Measurements from ENCODE around the gene HS3ST3B1.

DNA sequence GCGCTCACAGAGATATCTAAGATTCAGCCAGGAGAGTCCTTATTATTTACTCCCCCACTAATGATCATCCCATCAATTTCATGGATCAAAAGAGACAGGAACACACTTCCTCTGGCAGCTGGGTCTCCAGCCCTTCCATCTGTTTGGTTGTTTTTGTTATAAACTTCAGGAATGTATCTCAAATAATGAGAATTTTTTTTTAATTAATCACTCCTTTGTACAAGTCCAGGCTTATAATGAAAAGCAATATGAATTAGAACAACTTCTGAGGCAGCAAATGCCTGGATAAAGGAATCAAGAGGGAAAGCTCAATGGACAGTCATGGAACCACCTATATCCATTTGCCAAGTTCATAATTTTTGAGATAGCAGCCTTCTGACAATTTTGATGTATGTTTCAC is 73.4 kb downstream of the HS3ST3B1 start:
- TF ChIP-seq, protein P1, sequence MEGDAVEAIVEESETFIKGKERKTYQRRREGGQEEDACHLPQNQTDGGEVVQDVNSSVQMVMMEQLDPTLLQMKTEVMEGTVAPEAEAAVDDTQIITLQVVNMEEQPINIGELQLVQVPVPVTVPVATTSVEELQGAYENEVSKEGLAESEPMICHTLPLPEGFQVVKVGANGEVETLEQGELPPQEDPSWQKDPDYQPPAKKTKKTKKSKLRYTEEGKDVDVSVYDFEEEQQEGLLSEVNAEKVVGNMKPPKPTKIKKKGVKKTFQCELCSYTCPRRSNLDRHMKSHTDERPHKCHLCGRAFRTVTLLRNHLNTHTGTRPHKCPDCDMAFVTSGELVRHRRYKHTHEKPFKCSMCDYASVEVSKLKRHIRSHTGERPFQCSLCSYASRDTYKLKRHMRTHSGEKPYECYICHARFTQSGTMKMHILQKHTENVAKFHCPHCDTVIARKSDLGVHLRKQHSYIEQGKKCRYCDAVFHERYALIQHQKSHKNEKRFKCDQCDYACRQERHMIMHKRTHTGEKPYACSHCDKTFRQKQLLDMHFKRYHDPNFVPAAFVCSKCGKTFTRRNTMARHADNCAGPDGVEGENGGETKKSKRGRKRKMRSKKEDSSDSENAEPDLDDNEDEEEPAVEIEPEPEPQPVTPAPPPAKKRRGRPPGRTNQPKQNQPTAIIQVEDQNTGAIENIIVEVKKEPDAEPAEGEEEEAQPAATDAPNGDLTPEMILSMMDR (IDR thresholded peaks at IDR 0.05), result no peak
- TF ChIP-seq POLR2A (IDR thresholded peaks at IDR 0.05; ENCODE audit: low read depth), result no peak
- TF ChIP-seq POLR2AphosphoS5 (IDR thresholded peaks at IDR 0.05), result no peak

All from esophagus muscularis mucosa (tissue), 3 donors.